Measurements from ENCODE around the gene CRYGS.
A peak's percentile ranks its signal among the peaks of the same experiment; 100 is the strongest.
"Not testable (repeated sequence)": the region's sequence is repeated elsewhere in the genome, so short reads cannot be mapped to it uniquely, and the experiment has no call there.

Gene CRYGS

GRCh38 chr3:186582541-186582940, 38.4 kb upstream of the CRYGS start:
- Histone ChIP-seq H3K9me3 (ENCODE audit: control insufficient read depth in 1 of 2, low read length in 2 of 2) (no peaks in the 10 kb centered on the region), H3K9ac (ENCODE audit: low read depth in 1 of 2, low read length in 2 of 2) (no peak overlapping the region), H3K27ac (ENCODE audit: low read depth, low read length) (no peak overlapping the region), H3K4me3 (ENCODE audit: low read depth in 1 of 2, low read length in 2 of 2) (no peak overlapping the region), H3K36me3 (ENCODE audit: control insufficient read depth in 1 of 2, insufficient read depth in 2 of 2, low read length in 2 of 2) (peaks cover 37 to 81% of the 10 kb centered on the region in 2 donors), H3K4me1 (ENCODE audit: control insufficient read depth in 1 of 2, insufficient read depth in 2 of 2, low read length in 2 of 2) (no peaks in the 10 kb centered on the region), H3K27me3 (ENCODE audit: control insufficient read depth in 1 of 2, insufficient read depth in 2 of 2, low read length in 2 of 2) (no peaks in the 10 kb centered on the region)

DNA sequence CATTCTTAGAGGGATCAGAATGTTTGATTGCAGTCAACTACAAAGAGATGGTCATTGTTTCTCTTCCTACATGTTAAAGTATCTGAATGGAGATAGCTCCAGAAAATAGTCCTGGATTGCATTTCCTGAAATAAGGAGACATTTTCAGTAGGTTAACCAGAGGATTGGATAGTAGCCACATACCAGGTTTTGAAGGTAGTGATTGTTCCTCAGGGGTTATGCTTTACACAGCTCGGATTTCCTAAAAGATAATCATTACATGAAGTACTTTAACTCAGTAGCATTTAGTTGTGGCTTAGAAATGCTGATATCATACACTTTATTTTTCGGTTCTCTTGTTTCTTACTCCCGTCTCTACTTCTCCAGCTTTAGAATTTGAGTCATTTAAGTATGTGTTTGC, 36.6 kb upstream of the CRYGS start:
- Histone ChIP-seq H3K27me3 (ENCODE audit: control insufficient read depth in 1 of 2, insufficient read depth in 2 of 2, low read length in 2 of 2) (no peaks in the 10 kb centered on the region), H3K9ac (ENCODE audit: low read depth in 1 of 2, low read length in 2 of 2) (no peak overlapping the region), H3K9me3 (ENCODE audit: control insufficient read depth in 1 of 2, low read length in 2 of 2) (no peaks in the 10 kb centered on the region), H3K36me3 (ENCODE audit: control insufficient read depth in 1 of 2, insufficient read depth in 2 of 2, low read length in 2 of 2) (peaks cover 52 to 92% of the 10 kb centered on the region in 2 donors), H3K27ac (ENCODE audit: low read depth, low read length) (no peak overlapping the region), H3K4me3 (ENCODE audit: low read depth in 1 of 2, low read length in 2 of 2) (no peak overlapping the region), H3K4me1 (ENCODE audit: control insufficient read depth in 1 of 2, insufficient read depth in 2 of 2, low read length in 2 of 2) (no peaks in the 10 kb centered on the region)

- Histone ChIP-seq H3K4me1 (ENCODE audit: control insufficient read depth in 1 of 2, insufficient read depth in 2 of 2, low read length in 2 of 2) (no peaks in the 10 kb centered on the region), H3K36me3 (ENCODE audit: control insufficient read depth in 1 of 2, insufficient read depth in 2 of 2, low read length in 2 of 2) (peaks cover 38 to 80% of the 10 kb centered on the region in 2 donors), H3K4me3 (ENCODE audit: low read depth in 1 of 2, low read length in 2 of 2) (no peak overlapping the region), H3K27ac (ENCODE audit: low read depth, low read length) (no peak overlapping the region), H3K9ac (ENCODE audit: low read depth in 1 of 2, low read length in 2 of 2) (no peak overlapping the region), H3K9me3 (ENCODE audit: control insufficient read depth in 1 of 2, low read length in 2 of 2) (no peaks in the 10 kb centered on the region), H3K27me3 (ENCODE audit: control insufficient read depth in 1 of 2, insufficient read depth in 2 of 2, low read length in 2 of 2) (no peaks in the 10 kb centered on the region)
Observed at GRCh38 chr3:186577521-186577920, 33.3 kb upstream of the CRYGS start.

DNA sequence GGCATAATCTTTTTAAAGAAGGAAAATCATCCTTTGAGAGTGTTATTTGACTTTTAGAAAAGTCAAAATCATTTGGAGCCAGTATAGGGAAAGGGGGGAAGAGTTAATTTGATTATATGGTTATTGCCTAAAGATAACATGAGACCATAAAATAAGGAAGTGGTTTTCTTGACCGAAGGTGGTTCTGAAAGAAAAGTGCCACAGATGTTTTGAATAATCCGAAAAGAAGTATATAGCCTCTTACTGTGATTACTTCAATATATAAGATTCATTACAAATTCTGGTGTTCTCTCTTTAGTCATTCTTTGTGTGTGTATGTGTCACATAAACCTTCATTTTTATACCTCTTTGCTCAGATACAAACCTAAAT, 27.4 kb upstream of the CRYGS start:
- Histone ChIP-seq H3K4me1 (ENCODE audit: control insufficient read depth in 1 of 2, insufficient read depth in 2 of 2, low read length in 2 of 2) (peaks cover 22 to 30% of the 10 kb centered on the region in 2 donors), H3K9me3 (ENCODE audit: control insufficient read depth in 1 of 2, low read length in 2 of 2) (no peaks in the 10 kb centered on the region), H3K36me3 (ENCODE audit: control insufficient read depth in 1 of 2, insufficient read depth in 2 of 2, low read length in 2 of 2) (peaks cover 13 to 29% of the 10 kb centered on the region in 2 donors), H3K9ac (ENCODE audit: low read depth in 1 of 2, low read length in 2 of 2) (peak overlapping the region; percentile 78 to 93), H3K27me3 (ENCODE audit: control insufficient read depth in 1 of 2, insufficient read depth in 2 of 2, low read length in 2 of 2) (no peaks in the 10 kb centered on the region), H3K27ac (ENCODE audit: low read depth, low read length) (no peak overlapping the region), H3K4me3 (ENCODE audit: low read depth in 1 of 2, low read length in 2 of 2) (peak overlapping the region; percentile 95 to 100)

DNA sequence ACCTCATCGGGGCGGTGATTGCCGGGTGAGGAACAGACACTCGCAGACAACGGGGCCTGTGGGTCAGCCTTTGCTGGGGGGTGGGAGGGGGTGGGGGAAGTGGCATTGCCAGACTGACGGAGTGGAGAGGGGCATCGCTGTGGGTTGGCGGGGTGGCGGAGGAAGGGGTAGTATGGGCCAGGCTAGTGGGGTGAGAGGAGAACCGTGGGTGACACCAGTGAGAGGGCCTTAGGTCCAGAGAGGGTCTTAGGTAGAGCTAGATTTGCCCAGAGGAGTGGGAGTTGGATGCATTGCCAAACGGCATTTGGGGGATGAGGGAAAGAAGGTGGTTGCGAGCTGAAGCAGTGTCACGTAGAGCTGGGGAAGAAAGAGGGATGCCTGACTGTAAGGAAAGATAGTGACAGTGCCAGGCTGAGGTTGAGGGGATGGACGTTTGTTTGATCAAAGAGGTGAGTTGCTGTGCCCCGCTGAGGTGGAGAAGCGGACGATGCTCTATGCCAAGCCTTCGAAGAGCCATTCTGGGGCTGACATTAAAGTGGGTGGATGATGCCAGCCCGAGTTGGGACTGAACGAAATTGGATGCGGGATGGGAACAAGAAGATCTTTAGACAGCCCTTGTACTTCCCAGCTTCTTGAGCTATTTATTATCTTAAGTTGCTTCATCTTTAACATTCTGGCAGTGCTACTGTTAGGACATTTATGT, 26.9 kb upstream of the CRYGS start:
- H3K4me3 ChIP-seq (ENCODE audit: low read depth in 1 of 2, low read length in 2 of 2): peak overlapping the region; percentile 95 to 100

DNA sequence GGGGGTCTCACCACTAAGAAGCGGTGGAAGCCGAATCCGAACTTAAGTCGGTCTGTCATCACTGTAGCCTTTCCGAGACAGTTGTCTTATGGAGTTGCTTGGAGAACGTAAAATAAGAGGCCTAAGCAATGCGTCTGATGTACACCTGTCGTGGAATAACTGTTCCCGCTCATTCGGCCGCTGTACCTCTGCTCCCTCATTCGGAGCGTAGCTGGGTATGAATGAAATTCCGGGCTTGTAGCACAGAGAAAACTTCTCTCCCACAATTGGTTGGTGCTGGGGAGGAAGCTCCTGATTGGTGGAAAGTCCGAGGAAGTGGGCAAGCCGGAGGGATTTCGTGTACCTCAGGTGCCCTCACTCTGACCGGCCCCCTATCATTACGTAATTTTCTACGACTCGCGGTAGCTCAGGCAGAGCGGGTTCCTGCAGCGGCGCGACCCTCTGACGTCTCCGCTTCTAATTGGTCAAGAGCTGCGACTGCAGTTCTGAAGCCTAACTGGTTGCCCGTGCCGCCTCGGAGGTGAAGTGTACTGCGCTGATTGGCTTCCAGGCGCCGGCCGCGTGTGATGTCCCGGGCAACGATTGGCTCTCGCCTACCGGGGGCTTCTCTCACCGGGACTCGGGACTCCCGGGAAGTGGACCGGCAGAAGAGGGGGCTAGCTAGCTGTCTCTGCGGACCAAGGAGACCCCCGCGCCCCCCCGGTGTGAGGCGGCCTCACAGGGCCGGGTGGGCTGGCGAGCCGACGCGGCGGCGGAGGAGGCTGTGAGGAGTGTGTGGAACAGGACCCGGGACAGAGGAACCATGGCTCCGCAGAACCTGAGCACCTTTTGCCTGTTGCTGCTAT, 26.1 kb upstream of the CRYGS start, which contains the start of gene DNAJB11:
TSS of gene DNAJB11 (plus strand) at position 625 of the 845 bp plus-strand sequence. CDS start at position 803, 178 bp downstream.
- H3K4me1 ChIP-seq (ENCODE audit: control insufficient read depth in 1 of 2, insufficient read depth in 2 of 2, low read length in 2 of 2): peaks cover 29 to 37% of the 10 kb centered on the region in 2 donors

More for the DNA sequence above, 26.9 kb upstream of the CRYGS start:
- H3K9me3 ChIP-seq (ENCODE audit: control insufficient read depth in 1 of 2, low read length in 2 of 2): no peaks in the 10 kb centered on the region
- H3K27me3 ChIP-seq (ENCODE audit: control insufficient read depth in 1 of 2, insufficient read depth in 2 of 2, low read length in 2 of 2): no peaks in the 10 kb centered on the region
- peaks cover 8 to 24% of the 10 kb centered on the region in 2 donors for H3K36me3 ChIP-seq (ENCODE audit: control insufficient read depth in 1 of 2, insufficient read depth in 2 of 2, low read length in 2 of 2)
- H3K27ac ChIP-seq (ENCODE audit: low read depth, low read length): peak overlapping the region; percentile 84
- peaks cover 27 to 35% of the 10 kb centered on the region in 2 donors for H3K4me1 ChIP-seq (ENCODE audit: control insufficient read depth in 1 of 2, insufficient read depth in 2 of 2, low read length in 2 of 2)
- peak overlapping the region; percentile 78 to 93 for H3K9ac ChIP-seq (ENCODE audit: low read depth in 1 of 2, low read length in 2 of 2)

DNA sequence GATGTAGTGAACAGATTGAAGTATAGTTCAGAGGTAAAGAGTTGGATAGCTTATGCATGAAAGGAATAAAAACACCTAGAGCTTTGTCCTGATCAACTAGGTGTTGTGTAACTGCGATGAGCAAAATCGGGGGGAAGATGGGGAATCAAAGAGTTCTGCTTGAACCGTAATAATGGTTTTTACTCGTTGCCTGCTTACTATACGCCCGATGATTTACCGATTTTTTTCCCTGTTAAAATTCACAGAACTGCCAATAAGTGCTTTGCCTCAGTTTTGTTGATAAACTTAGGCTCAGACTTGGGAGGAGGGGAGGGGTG, 25.6 kb upstream of the CRYGS start:
- H3K9ac ChIP-seq (ENCODE audit: low read depth in 1 of 2, low read length in 2 of 2): peak overlapping the region; percentile 76 to 88
- H3K4me1 ChIP-seq (ENCODE audit: control insufficient read depth in 1 of 2, insufficient read depth in 2 of 2, low read length in 2 of 2): peaks cover 29 to 37% of the 10 kb centered on the region in 2 donors
- no peak overlapping the region for H3K27ac ChIP-seq (ENCODE audit: low read depth, low read length)
- peaks cover 3 to 12% of the 10 kb centered on the region in 2 donors for H3K36me3 ChIP-seq (ENCODE audit: control insufficient read depth in 1 of 2, insufficient read depth in 2 of 2, low read length in 2 of 2)
- peak overlapping the region; percentile 80 to 94 for H3K4me3 ChIP-seq (ENCODE audit: low read depth in 1 of 2, low read length in 2 of 2)
- H3K9me3 ChIP-seq (ENCODE audit: control insufficient read depth in 1 of 2, low read length in 2 of 2): no peaks in the 10 kb centered on the region
- H3K27me3 ChIP-seq (ENCODE audit: control insufficient read depth in 1 of 2, insufficient read depth in 2 of 2, low read length in 2 of 2): no peaks in the 10 kb centered on the region

More for the DNA sequence above, 26.1 kb upstream of the CRYGS start, which contains the start of gene DNAJB11:
- Histone ChIP-seq H3K9ac (ENCODE audit: low read depth in 1 of 2, low read length in 2 of 2) (peak within 1 kb of the TSS; percentile 78 to 93), H3K9me3 (ENCODE audit: control insufficient read depth in 1 of 2, low read length in 2 of 2) (no peaks in the 10 kb centered on the region), H3K36me3 (ENCODE audit: control insufficient read depth in 1 of 2, insufficient read depth in 2 of 2, low read length in 2 of 2) (peaks cover 3 to 17% of the 10 kb centered on the region in 2 donors), H3K27ac (ENCODE audit: low read depth, low read length) (peak within 1 kb of the TSS; percentile 84), H3K27me3 (ENCODE audit: control insufficient read depth in 1 of 2, insufficient read depth in 2 of 2, low read length in 2 of 2) (no peaks in the 10 kb centered on the region), H3K4me3 (ENCODE audit: low read depth in 1 of 2, low read length in 2 of 2) (peak within 1 kb of the TSS; percentile 95 to 100)

DNA sequence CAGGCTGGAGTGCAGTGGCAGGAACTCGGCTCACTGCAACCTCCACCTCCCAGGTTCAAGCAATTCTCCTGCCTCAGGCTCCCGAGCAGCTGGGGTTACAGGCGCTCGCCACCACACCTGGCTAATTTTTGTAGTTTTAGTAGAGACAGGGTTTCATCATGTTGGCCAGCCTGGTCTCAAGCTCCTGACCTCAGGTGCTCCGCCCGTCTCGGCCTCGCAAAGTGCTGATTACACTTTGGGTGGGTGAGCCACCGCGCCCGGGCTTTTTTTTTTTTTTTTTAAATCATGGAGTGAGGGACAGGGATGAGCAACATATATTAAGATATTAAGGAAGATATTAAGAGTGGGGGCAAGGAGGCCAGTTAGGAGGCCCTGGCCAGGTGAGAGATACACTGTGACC, 25.2 kb upstream of the CRYGS start:
- not testable (repeated sequence) for H3K9me3 ChIP-seq (ENCODE audit: control insufficient read depth in 1 of 2, low read length in 2 of 2); H3K27ac ChIP-seq (ENCODE audit: low read depth, low read length); H3K27me3 ChIP-seq (ENCODE audit: control insufficient read depth in 1 of 2, insufficient read depth in 2 of 2, low read length in 2 of 2); H3K36me3 ChIP-seq (ENCODE audit: control insufficient read depth in 1 of 2, insufficient read depth in 2 of 2, low read length in 2 of 2)
- H3K9ac ChIP-seq (ENCODE audit: low read depth in 1 of 2, low read length in 2 of 2): peak overlapping the region; percentile 76 to 88
- peak overlapping the region; percentile 80 to 94 for H3K4me3 ChIP-seq (ENCODE audit: low read depth in 1 of 2, low read length in 2 of 2)
- H3K4me1 ChIP-seq (ENCODE audit: control insufficient read depth in 1 of 2, insufficient read depth in 2 of 2, low read length in 2 of 2): peaks cover 29 to 37% of the 10 kb centered on the region in 2 donors

- peaks cover 0 to 3% of the 10 kb centered on the region in 2 donors for H3K36me3 ChIP-seq (ENCODE audit: control insufficient read depth in 1 of 2, insufficient read depth in 2 of 2, low read length in 2 of 2)
- H3K9me3 ChIP-seq (ENCODE audit: control insufficient read depth in 1 of 2, low read length in 2 of 2): no peaks in the 10 kb centered on the region
- H3K9ac ChIP-seq (ENCODE audit: low read depth in 1 of 2, low read length in 2 of 2): peak within 1 kb of the TSS; percentile 95 to 99
- H3K4me1 ChIP-seq (ENCODE audit: control insufficient read depth in 1 of 2, insufficient read depth in 2 of 2, low read length in 2 of 2): peaks cover 29 to 37% of the 10 kb centered on the region in 2 donors
- H3K27ac ChIP-seq (ENCODE audit: low read depth, low read length): peak within 1 kb of the TSS; percentile 93
- H3K27me3 ChIP-seq (ENCODE audit: control insufficient read depth in 1 of 2, insufficient read depth in 2 of 2, low read length in 2 of 2): no peaks in the 10 kb centered on the region
- H3K4me3 ChIP-seq (ENCODE audit: low read depth in 1 of 2, low read length in 2 of 2): peak within 1 kb of the TSS; percentile 96 to 99
Observed at GRCh38 chr3:186567072-186567921, 23.1 kb upstream of the CRYGS start, which contains the start of gene TBCCD1. Gene TBCCD1 (minus strand): TSS chr3:186567339. CDS start chr3:186564329, 3,010 bp downstream.
